ENCODE data around the gene SH3D21. TPM values are rescaled to one million over a fixed set of nuclear protein-coding genes. Genes with fewer than 3 reads are reported as not detected.

Gene SH3D21
- total RNA-seq, 3 donors from 2014 or later: 12.3 to 18.0 (median 14.2) TPM

DNA sequence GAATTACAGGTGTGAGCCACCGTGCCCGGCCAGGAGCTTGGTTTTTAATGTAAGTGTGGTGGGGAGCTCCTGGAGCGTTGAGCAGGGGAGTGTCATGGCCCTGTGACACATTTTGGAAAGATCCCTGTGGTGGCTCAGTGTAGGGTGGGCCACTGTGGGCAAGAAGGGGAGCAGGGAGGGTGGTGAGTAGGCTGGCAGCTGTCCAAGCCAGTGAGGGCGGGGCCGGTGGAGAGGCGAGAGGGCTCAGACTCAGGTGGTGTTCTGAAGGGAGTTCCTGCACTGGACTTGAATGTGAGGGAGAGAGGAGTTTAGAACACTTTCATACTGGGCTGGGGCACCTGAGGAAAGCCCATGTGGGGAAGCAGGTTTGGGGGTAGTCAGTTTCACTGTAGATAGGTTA lies 20.3 kb downstream of the SH3D21 start:
- H3K9me3 ChIP-seq: no peaks in the 10 kb centered on the region
- intact Hi-C loops (cut with DNase I, micrococcal nuclease): no loop called here
- no peak overlapping the region for H3K4me3 ChIP-seq
- DNase-seq (peak in 2 of 3 donors; percentile 28 to 33), ATAC-seq (no peak)
- H3K36me3 ChIP-seq (ENCODE audit: low read depth): no peaks in the 10 kb centered on the region
- peaks cover 20% of the 10 kb centered on the region for H3K4me1 ChIP-seq (ENCODE audit: low read depth)
- TF ChIP-seq, protein P1, sequence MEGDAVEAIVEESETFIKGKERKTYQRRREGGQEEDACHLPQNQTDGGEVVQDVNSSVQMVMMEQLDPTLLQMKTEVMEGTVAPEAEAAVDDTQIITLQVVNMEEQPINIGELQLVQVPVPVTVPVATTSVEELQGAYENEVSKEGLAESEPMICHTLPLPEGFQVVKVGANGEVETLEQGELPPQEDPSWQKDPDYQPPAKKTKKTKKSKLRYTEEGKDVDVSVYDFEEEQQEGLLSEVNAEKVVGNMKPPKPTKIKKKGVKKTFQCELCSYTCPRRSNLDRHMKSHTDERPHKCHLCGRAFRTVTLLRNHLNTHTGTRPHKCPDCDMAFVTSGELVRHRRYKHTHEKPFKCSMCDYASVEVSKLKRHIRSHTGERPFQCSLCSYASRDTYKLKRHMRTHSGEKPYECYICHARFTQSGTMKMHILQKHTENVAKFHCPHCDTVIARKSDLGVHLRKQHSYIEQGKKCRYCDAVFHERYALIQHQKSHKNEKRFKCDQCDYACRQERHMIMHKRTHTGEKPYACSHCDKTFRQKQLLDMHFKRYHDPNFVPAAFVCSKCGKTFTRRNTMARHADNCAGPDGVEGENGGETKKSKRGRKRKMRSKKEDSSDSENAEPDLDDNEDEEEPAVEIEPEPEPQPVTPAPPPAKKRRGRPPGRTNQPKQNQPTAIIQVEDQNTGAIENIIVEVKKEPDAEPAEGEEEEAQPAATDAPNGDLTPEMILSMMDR (IDR thresholded peaks at IDR 0.05): no peak

DNA sequence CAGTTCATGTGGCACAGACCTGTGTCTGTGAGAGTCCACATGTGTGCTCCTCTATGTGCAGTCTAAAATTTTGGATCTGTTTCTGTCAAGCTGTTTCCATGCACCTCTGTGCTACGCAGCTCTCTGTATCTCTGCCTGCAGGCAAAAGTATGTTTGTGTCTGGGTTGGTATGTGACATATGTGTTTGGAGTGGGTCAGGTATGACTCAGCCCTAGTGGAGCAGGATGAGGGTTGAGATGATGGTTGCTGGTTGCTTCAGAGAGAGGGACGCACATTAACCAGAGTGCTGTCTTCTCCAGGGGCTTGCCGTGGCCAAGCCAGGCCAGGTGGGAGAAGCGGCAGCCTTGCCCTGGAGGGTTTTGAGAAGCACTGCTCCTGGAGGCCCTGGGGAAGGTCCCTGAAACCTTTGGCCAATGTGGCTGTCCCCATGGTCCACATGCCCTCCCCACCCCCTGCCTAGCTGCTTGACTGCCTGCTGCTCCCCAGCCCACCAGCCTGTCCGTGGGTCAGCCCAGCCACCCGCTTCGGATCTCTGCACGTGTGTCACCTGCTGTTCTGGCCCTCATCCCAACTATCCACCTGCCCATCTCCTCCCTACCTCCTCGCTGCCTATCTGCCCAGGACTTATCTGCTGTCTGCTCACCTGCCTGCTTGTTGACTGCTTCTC lies 21.4 kb downstream of the SH3D21 start:
- H3K36me3 ChIP-seq (ENCODE audit: low read depth): no peaks in the 10 kb centered on the region
- peaks cover 14% of the 10 kb centered on the region for H3K4me1 ChIP-seq (ENCODE audit: low read depth)
- no peaks in the 10 kb centered on the region for H3K9me3 ChIP-seq
- no peak for DNase-seq
- H3K4me3 ChIP-seq: no peak overlapping the region
- intact Hi-C loops (cut with DNase I, micrococcal nuclease): no loop called here
- no peak for ATAC-seq
- TF ChIP-seq, protein P1 (IDR thresholded peaks at IDR 0.05): no peak

DNA sequence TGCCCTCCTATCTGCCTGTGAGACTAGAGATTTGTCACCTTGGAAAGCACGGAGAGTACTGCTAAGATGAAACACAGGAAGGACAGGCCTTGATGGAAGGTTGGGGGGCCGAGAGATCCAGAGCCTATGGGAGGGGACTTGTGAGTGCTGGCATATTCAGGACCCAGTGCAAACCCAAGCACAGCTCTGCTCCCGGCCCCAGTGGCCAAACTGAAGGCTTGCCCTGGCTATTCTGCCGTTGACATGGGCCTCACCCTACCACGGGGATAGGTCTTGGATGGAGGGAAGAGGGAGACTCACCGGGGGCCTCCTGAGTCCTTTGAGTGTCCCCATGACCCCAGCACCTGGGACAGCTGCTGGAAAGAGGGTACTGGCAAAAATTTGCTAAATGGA lies 21.9 kb downstream of the SH3D21 start:
- no peaks in the 10 kb centered on the region for H3K36me3 ChIP-seq (ENCODE audit: low read depth)
- TF ChIP-seq, protein P1 (IDR thresholded peaks at IDR 0.05): no peak

DNA sequence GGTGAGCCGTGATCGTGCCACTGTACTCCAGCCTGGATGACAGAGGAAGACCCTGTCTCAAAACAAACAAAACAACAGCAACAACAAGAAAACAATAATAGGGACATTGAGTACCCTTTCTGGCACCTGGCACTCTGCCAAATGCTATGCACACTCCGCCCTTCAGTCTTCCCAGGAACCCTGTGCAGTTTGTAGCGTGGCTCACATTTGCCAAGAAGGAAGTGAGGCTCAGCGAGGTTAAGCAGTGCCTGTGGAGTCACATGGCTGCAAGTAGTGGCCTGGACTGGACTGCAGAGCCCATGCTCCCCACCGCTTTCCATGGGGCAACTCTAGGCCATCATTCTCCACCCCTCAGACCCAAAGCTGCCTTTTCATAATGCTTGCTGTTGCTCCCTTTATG lies 22.5 kb downstream of the SH3D21 start:
- Histone ChIP-seq H3K36me3 (ENCODE audit: low read depth) (no peaks in the 10 kb centered on the region), H3K4me1 (ENCODE audit: low read depth) (peaks cover 8% of the 10 kb centered on the region), H3K4me3 (no peak overlapping the region), H3K9me3 (no peaks in the 10 kb centered on the region)
- TF ChIP-seq, protein P1 (IDR thresholded peaks at IDR 0.05): no peak
- intact Hi-C loops (cut with DNase I, micrococcal nuclease): no loop called here
- DNase-seq: peak in 1 of 3 donors; percentile 44
- ATAC-seq: peak; percentile 75

More for the DNA sequence above, 21.9 kb downstream of the SH3D21 start:
- ATAC-seq (no peak), DNase-seq (peak in 1 of 3 donors; percentile 21)
- Histone ChIP-seq H3K4me1 (ENCODE audit: low read depth) (peaks cover 8% of the 10 kb centered on the region), H3K4me3 (no peak overlapping the region), H3K9me3 (no peaks in the 10 kb centered on the region)
- intact Hi-C loops (cut with DNase I, micrococcal nuclease): no loop called here

DNA sequence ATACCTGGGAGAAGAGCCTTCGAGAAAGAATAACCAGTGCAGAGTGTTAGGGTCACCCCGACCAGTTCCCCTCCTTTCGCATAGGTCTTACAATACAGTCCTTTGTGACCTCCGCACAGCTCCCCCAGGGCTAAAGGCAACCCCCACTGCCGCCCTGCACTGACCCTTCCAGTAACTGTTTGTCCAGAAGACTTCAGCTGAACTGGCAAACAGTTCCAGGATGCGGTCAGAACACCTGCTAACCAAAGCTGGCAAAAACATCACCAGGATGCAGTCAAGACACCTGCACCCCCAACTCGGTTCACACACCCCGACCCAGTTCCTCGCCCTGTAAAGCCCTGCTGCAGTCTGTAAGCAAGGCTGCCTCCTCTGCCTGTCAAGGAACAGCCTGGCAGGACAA lies 23.6 kb downstream of the SH3D21 start:
- Histone ChIP-seq H3K4me1 (ENCODE audit: low read depth) (no peaks in the 10 kb centered on the region), H3K9me3 (no peaks in the 10 kb centered on the region), H3K36me3 (ENCODE audit: low read depth) (no peaks in the 10 kb centered on the region), H3K4me3 (no peak overlapping the region)
- ATAC-seq (no peak), DNase-seq (no peak)
- intact Hi-C loops (cut with DNase I, micrococcal nuclease): no loop called here
- TF ChIP-seq, protein P1 (IDR thresholded peaks at IDR 0.05): no peak
